Type B pancreatic cell (in vitro differentiated cells): ENCODE measurements around the gene TMEM171. TPM values are rescaled to one million over a fixed set of nuclear protein-coding genes. Genes with fewer than 3 reads are reported as not detected.

ENCODE experiments used
- DNase-seq: peaks from one replicate; pipeline ENCODE4 v3.0.0; 2021; ENCODE audit warnings: mixed read lengths; ENCODE audit not compliant: unreplicated experiment; ENCODE audit errors: extremely low spot score
- H3K27ac Mint-ChIP-seq: 2 replicates; pipeline ENCODE4 v1.8.0; 2021; ENCODE audit warnings: mild to moderate bottlenecking, mixed read lengths
- H3K27me3 Mint-ChIP-seq: 2 replicates; pipeline ENCODE4 v1.8.0; 2021; ENCODE audit warnings: mixed read lengths
- H3K36me3 Mint-ChIP-seq: 2 replicates; pipeline ENCODE4 v1.8.0; 2021; ENCODE audit warnings: mixed read lengths
- H3K4me1 Mint-ChIP-seq: one replicate; pipeline ENCODE4 v1.8.0; 2021; ENCODE audit warnings: mixed read lengths; ENCODE audit not compliant: unreplicated experiment
- H3K4me3 Mint-ChIP-seq: 2 replicates; pipeline ENCODE4 v1.8.0; 2021; ENCODE audit warnings: mild to moderate bottlenecking, mixed read lengths
- H3K9me3 Mint-ChIP-seq: 2 replicates; pipeline ENCODE4 v1.8.0; 2021; ENCODE audit warnings: mixed read lengths
- total RNA-seq: library from RNA; stranded (reverse); gene quantifications from 2 replicates; pipeline ENCODE4 v1.2.1, GENCODE V29; 2021; ENCODE audit warnings: low replicate concordance
- TF ChIP-seq, protein P1 (sequence below): fragments of 200-600 bp; sonication (generic); conservative IDR thresholded peaks from 2 replicates; pipeline ENCODE4 v1.5.0; 2021; ENCODE audit warnings: antibody characterized with exemption, mild to moderate bottlenecking

Gene TMEM171
- total RNA-seq, 1 donor from 2014 or later = 1.3 TPM

GRCh38 chr5:73142035-73142434, 21.7 kb downstream of the TMEM171 start:
- DNase-seq = no peak
- no peaks in the 10 kb centered on the region for H3K4me1 Mint-ChIP-seq

DNA sequence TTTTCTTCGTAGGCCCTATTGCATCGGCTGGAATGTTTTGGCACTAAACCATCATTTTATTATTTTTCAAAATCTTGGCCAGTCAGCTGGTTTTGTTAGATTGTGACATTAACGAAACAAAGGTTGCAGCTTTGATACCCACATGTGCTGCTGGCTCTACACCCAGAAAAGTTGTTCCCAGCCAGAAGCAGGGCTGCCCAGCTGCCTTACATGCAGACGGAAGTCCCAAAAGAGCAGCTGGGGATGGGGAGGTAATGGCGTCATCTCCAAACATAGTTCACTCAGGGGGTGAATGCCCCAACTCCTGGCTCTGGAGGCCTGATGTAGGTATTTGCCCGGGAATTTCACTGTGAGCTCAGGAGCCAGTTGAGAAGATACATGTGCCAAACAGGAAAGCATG, 23.3 kb downstream of the TMEM171 start:
- H3K4me3 Mint-ChIP-seq = no peak overlapping the region
- H3K27ac Mint-ChIP-seq = no peak overlapping the region
- H3K9me3 Mint-ChIP-seq = no peaks in the 10 kb centered on the region
- no peaks in the 10 kb centered on the region for H3K36me3 Mint-ChIP-seq
- DNase-seq = no peak
- TF ChIP-seq, protein P1, sequence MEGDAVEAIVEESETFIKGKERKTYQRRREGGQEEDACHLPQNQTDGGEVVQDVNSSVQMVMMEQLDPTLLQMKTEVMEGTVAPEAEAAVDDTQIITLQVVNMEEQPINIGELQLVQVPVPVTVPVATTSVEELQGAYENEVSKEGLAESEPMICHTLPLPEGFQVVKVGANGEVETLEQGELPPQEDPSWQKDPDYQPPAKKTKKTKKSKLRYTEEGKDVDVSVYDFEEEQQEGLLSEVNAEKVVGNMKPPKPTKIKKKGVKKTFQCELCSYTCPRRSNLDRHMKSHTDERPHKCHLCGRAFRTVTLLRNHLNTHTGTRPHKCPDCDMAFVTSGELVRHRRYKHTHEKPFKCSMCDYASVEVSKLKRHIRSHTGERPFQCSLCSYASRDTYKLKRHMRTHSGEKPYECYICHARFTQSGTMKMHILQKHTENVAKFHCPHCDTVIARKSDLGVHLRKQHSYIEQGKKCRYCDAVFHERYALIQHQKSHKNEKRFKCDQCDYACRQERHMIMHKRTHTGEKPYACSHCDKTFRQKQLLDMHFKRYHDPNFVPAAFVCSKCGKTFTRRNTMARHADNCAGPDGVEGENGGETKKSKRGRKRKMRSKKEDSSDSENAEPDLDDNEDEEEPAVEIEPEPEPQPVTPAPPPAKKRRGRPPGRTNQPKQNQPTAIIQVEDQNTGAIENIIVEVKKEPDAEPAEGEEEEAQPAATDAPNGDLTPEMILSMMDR = no peak
- peaks cover 8% of the 10 kb centered on the region for H3K27me3 Mint-ChIP-seq
- H3K4me1 Mint-ChIP-seq = no peaks in the 10 kb centered on the region

More at GRCh38 chr5:73142035-73142434, 21.7 kb downstream of the TMEM171 start:
- Mint-ChIP-seq H3K27me3 (peaks cover 8% of the 10 kb centered on the region), H3K36me3 (no peaks in the 10 kb centered on the region), H3K27ac (no peak overlapping the region), H3K9me3 (no peaks in the 10 kb centered on the region), H3K4me3 (no peak overlapping the region)
- TF ChIP-seq, protein P1 = no peak

- TF ChIP-seq, protein P1 = no peak
- H3K27ac Mint-ChIP-seq = no peak overlapping the region
- peaks cover 3% of the 10 kb centered on the region for H3K4me1 Mint-ChIP-seq
- H3K36me3 Mint-ChIP-seq = no peaks in the 10 kb centered on the region
- no peak overlapping the region for H3K4me3 Mint-ChIP-seq
- H3K9me3 Mint-ChIP-seq = no peaks in the 10 kb centered on the region
- peaks cover 12% of the 10 kb centered on the region for H3K27me3 Mint-ChIP-seq
- no peak for DNase-seq
Measured at GRCh38 chr5:73149540-73149939, 29.2 kb downstream of the TMEM171 start.

DNA sequence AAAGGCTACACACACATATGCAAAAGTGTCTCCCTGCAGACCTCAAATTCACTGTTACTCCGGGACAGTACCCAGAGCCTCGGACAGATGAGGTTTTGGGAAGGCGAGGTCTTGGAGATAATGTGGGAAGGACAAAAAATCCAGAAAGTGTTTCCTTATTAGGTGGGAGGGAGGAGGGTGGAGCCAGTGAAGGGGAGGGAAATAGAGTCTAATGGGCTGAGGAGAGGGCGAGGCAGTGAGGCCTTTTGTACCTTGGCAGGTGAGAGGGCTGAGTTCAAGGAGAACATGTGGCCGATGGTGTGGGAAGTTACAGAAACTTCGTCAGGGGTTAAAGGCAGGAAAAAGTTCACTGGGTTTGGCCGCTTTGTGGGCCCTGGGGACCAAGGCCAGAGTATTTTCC, 30.5 kb downstream of the TMEM171 start:
- TF ChIP-seq, protein P1 = no peak
- H3K9me3 Mint-ChIP-seq = no peaks in the 10 kb centered on the region

DNA sequence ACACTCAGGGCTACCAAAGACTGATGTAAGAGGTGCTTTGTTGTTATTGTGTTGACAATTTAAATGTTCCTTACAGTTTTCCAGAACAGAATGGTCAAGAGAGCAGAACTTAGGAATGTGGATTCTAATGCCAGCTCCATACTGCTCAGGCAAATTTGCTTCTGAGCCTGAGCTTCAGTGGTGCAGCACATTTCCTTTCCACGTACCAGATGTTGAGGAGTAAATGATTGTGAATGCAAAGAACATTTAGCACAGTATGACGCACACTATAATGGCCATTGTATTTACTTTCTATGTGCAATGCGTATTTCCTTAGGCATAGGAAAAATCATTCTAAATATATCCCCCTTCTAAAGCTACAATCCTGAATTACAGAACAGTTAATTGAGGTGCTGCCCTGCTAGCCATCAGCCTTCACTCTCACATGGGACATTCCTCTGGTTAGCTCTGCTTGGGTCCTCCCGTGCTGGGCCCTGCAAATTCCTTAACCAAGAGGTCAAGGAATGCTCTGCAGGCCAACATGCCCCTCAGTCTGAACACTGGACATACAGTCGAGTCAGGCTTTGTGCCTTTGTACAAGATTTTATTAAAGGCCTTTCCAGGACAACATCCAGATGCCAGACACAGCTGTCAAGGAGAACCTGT, 31.5 kb downstream of the TMEM171 start:
- Mint-ChIP-seq H3K4me1 (peaks cover 3% of the 10 kb centered on the region), H3K4me3 (no peak overlapping the region), H3K36me3 (no peaks in the 10 kb centered on the region), H3K9me3 (no peaks in the 10 kb centered on the region), H3K27ac (no peak overlapping the region), H3K27me3 (peaks cover 4% of the 10 kb centered on the region)
- no peak for DNase-seq
- TF ChIP-seq, protein P1 = no peak

More for the DNA sequence above, 30.5 kb downstream of the TMEM171 start:
- Mint-ChIP-seq H3K4me3 (no peak overlapping the region), H3K36me3 (no peaks in the 10 kb centered on the region), H3K4me1 (peaks cover 3% of the 10 kb centered on the region), H3K27ac (no peak overlapping the region), H3K27me3 (peaks cover 8% of the 10 kb centered on the region)
- DNase-seq = no peak
